NB4 (cell line): ENCODE results near the gene TGFB3.

Experiments used
- DNase-seq: peaks from one replicate; pipeline ENCODE4 v3.0.0; 2010; ENCODE audit warnings: low read depth
- H3K4me3 ChIP-seq: one replicate; pipeline ENCODE4 v1.5.1; 2011; ENCODE audit warnings: mild to moderate bottlenecking, low read depth, low read length, moderate library complexity
- MYC ChIP-seq: IDR thresholded peaks from 2 replicates; pipeline ENCODE4 v1.6.1; 2011; ENCODE audit warnings: low read depth, low read length
- POLR2A ChIP-seq: IDR thresholded peaks from 2 replicates; pipeline ENCODE4 v1.6.1; 2011; ENCODE audit warnings: mild to moderate bottlenecking; ENCODE audit not compliant: insufficient read length; ENCODE audit errors: extremely low read depth
- TF ChIP-seq, protein P1 (sequence below): IDR thresholded peaks from one replicate; pipeline ENCODE4 v1.5.1; 2012; ENCODE audit warnings: low read depth, low read length
- TF ChIP-seq, protein P2 (sequence below): IDR thresholded peaks from 2 replicates; pipeline ENCODE4 v1.6.1; 2011; ENCODE audit warnings: low read depth, low read length

Gene TGFB3

GRCh38 chr14:75970989-75971388 is 10.8 kb downstream of the TGFB3 start:
- no peak overlapping the region for H3K4me3 ChIP-seq
- no peak for DNase-seq
- TF ChIP-seq, protein P1, sequence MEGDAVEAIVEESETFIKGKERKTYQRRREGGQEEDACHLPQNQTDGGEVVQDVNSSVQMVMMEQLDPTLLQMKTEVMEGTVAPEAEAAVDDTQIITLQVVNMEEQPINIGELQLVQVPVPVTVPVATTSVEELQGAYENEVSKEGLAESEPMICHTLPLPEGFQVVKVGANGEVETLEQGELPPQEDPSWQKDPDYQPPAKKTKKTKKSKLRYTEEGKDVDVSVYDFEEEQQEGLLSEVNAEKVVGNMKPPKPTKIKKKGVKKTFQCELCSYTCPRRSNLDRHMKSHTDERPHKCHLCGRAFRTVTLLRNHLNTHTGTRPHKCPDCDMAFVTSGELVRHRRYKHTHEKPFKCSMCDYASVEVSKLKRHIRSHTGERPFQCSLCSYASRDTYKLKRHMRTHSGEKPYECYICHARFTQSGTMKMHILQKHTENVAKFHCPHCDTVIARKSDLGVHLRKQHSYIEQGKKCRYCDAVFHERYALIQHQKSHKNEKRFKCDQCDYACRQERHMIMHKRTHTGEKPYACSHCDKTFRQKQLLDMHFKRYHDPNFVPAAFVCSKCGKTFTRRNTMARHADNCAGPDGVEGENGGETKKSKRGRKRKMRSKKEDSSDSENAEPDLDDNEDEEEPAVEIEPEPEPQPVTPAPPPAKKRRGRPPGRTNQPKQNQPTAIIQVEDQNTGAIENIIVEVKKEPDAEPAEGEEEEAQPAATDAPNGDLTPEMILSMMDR: no peak
- TF ChIP-seq POLR2A: no peak
- TF ChIP-seq MYC: no peak
- TF ChIP-seq, protein P2, sequence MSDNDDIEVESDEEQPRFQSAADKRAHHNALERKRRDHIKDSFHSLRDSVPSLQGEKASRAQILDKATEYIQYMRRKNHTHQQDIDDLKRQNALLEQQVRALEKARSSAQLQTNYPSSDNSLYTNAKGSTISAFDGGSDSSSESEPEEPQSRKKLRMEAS: no peak

DNA sequence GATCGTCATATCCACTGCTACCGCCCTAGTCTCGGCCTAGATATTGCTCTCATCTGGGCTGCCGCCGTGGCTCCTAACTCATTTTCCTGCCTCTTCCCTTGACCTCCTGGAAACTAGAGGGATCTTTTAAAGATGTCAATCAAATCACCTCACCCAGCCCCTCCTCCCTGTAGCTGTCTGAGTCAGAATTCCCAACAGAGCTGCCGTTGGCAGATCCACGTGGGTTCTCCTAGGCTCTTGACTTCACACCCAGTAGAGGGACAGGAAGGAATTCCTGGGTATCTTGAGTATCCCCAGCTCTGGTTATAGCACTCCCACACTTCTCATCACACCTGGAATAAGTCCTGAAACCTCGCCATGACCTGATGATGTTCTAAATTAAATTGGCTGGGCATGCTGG is 11.9 kb downstream of the TGFB3 start:
- no peak overlapping the region for H3K4me3 ChIP-seq
- DNase-seq: no peak

DNA sequence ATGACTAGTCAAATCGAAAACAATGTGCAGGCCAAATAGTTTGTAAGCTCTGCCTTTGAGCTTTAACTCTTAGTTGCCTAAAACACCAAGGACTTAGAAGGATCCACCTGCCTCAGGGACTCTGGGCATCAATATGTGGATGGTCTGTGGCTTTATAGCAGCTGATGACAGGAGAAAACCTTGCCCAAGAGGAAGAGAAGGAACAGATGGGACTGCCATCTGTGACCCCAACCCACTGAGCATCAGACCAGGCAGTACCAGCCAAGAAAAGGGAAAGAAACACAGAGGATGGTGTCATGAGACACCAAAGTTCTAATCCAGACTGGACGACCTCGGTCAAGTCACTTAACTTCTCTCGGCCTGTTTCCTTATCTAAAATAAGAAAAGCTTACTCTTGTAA is 12.7 kb downstream of the TGFB3 start:
- no peak for DNase-seq
- H3K4me3 ChIP-seq: no peak overlapping the region
- TF ChIP-seq MYC (no peak), POLR2A (no peak)
- TF ChIP-seq, protein P1: no peak
- TF ChIP-seq, protein P2: no peak

More for the DNA sequence above, 11.9 kb downstream of the TGFB3 start:
- TF ChIP-seq MYC (no peak), POLR2A (no peak)
- TF ChIP-seq, protein P2: no peak
- TF ChIP-seq, protein P1: no peak

- H3K4me3 ChIP-seq: no peak overlapping the region
- no peak for DNase-seq
- TF ChIP-seq MYC: no peak
Measured at GRCh38 chr14:75968456-75968855, 13.3 kb downstream of the TGFB3 start.

DNA sequence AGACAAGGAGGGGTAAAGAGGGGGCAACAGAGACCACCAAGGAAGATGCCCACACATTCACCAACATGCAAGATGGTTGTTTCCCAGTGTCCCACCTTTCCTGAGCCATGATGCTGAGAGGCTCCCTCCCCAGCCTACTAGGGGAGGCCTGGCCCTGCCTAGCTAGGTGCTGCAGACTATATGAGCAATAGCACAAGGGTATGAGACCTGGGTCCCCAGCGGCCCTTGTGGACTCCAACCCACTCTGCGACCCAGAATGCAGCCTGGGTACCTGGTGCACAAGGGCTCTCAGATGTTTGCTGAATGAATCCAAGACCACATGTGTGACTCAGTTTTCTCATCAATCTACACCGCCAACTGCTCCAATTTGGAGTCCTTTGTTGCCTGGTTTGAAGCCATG is 13.9 kb downstream of the TGFB3 start:
- TF ChIP-seq, protein P2: no peak
- no peak for TF ChIP-seq POLR2A
- TF ChIP-seq, protein P1: no peak
- TF ChIP-seq MYC: no peak
- no peak for DNase-seq
- H3K4me3 ChIP-seq: no peak overlapping the region

- TF ChIP-seq POLR2A (no peak), MYC (no peak)
- TF ChIP-seq, protein P2: no peak
- TF ChIP-seq, protein P1: no peak
- DNase-seq: no peak
- H3K4me3 ChIP-seq: no peak overlapping the region
Measured at GRCh38 chr14:75961662-75962061, 20.1 kb downstream of the TGFB3 start.
